Endometrial microvascular endothelial cells (primary cell): Measurements from ENCODE around the gene SLC25A22. TPM values are rescaled to one million over a fixed set of nuclear protein-coding genes. Genes with fewer than 3 reads are reported as not detected.

Source experiments
- in situ Hi-C: cut with HindIII; loops from 2 replicates; pipeline ENCODE4 v1.10.0; 2017; ENCODE audit warnings: low sequenced_read_pairs, low pct_unique_long_range_greater_than_20kb; ENCODE audit errors: inconsistent ontology term
- total RNA-seq: library from RNA; depleted of rRNA; stranded (reverse); fragments of >200 nt; gene quantifications from one replicate; pipeline ENCODE4 v1.2.3, GENCODE V29; 2015; ENCODE audit errors: inconsistent ontology term

SLC25A22 gene
- total RNA-seq, 1 donor from 2014 or later: 44.4 TPM

DNA sequence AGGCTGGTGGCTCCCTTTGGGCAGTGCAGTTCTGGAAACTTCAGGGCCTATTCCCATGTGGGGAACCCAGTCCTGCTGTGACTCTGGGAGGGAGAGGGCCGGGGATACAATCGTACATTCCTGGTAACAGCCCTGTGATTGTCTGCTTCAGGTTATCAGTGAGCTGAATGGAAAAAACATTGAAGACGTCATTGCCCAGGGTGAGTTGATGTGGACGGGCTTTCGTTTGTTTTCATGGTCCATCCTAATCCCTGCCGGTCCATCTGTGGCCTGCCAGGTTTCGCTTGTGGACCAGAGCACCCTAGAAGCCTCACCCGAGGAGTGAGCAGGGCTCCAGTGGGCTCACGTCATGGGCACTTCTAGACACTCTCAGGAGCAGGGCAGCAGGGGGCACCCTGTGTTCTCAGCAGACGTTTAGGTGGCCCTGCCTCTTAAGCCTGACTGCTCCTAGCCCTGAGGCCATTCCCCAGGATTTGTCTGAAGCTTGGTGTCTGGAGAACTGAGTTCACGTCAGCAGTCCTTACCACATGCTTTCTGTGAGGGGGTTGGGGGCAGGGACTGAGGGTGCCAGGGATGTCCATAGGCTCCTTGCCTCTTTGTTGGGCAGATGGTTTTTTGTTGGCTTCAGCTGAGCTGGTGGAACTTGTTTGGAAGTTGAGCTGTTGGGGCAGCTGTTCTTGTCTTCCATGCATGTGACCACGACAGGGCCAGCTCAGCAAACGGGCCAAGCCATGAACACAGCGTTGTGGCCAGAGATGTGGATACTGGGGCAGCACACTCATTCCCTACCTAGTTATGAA, 13.6 kb upstream of the SLC25A22 start:
- in situ Hi-C loops: no loop called here

DNA sequence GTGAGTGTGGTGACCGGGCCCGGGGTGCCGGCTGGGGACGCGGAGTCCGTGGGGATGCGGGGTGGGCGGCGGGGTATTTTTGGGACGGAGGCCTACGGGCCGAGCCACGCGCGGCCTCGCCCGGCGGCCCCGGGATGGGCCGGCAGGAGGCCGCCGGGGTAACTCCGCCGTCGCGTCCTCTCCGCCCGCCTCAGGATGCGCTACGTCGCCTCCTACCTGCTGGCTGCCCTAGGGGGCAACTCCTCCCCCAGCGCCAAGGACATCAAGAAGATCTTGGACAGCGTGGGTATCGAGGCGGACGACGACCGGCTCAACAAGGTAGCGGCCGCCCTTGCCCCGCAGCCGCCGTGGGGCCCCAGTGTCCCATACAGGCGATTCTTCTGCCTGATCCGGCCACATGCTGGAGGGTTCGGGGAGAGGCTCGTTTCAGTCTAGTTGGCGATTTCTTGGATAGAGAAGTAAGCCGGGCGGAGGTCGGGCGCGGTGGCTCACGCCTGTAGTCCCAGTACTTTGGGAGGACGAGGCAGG, 12.0 kb upstream of the SLC25A22 start:
- in situ Hi-C loops: no loop called here

DNA sequence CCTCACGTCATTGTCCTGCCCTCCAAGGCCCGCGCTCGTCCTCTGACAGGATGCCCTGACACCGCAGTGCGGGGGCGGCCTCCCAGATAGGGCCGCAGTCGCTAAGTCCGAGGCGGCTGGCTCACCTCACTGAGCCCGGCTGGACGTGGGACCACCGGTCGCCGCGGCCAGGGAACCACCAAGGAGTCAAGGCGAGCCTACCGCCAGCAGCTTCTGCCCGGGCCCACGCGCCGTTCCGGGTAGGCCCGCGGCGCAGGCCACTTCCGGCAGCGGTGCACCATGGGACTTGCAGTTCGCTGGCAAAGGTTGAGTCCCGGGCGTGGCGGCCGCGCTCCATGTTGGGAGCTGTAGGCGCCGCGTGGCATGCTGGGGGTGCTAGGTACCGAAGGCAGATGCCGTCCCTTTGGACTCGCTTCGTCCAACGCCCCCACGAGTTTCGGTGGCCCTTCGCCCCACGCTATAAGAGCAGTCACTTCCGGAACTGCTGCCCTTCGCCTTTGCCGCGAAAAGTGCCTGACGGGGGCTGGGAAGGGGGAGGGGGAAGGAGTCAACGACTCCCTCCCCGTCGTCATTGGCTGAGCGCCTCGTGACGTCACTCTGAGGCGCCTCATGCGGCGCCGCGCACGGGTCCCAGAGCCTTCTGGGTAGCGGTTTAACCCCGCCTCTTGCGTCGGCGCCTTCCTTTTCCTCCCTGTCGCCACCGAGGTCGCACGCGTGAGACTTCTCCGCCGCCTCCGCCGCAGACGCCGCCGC, 11.4 kb upstream of the SLC25A22 start, which contains the start of gene RPLP2:
RPLP2 (plus strand) TSS at position 681 of the 753 bp plus-strand sequence. CDS start 268 bp downstream, outside the sequence.
- in situ Hi-C loops: no loop called here

DNA sequence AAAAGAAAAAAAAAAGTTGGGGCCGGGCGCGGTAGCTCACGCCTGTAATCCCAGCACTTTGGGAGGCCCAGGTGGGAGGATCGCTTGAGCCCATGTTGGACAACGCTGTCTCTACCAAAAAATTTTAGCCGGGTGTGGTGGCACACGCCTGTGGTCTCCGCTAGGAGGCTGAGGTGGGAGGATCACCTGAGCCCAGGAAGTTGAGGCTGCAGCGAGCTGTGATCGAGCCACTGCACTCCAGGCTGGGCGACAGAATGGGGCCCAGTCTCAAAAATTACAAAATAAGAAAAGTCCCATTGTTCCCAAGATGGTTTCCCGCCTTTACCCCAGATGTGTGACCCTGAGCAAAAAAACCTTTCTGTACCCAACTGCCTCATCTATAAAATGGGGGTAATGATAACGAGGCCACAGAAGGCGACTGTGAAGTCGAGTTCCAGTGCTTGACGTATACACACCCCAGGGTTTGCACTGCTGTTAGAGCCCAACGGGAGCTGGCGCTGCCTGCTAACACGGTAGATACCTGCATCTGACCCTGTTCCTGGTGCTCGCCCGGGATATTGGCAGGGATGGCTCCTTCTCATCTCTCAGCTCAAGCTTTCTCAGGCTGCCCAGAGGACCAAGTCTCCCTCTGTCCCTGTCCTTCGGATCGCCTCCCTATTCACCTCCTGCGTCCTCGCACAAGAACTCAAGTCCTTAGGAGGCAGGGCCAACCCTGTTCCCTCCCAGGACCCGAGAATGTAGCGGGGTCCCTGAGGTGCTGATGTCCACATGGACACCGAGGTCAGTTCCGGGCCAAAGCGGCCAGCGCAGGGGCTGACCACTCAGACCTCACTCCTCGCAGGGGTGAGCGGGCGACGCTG, 10.6 kb upstream of the SLC25A22 start:
- in situ Hi-C loops: no loop called here

GRCh38 chr11:804599-804964, 6.5 kb upstream of the SLC25A22 start:
- in situ Hi-C loops: no loop called here

- in situ Hi-C loops: no loop called here
These were observed 5.9 kb upstream of the SLC25A22 start for GRCh38 chr11:803770-804598.

DNA sequence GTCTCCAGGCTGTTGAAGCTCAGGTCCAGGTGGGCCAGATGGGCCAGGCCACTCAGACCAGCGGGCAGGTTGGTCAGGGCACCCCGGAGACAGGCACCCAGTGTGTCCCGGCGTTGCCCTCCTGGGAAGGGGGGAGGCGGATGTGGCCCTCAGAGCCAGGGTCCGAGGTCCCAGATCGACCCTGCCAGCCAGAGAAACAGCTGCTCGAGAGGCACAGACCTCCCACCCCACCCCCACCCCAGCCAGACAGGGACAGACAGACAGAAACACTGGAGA, 5.3 kb upstream of the SLC25A22 start:
- in situ Hi-C loops: no loop called here

GRCh38 chr11:802693-803466, 4.8 kb upstream of the SLC25A22 start:
- in situ Hi-C loops: no loop called here

DNA sequence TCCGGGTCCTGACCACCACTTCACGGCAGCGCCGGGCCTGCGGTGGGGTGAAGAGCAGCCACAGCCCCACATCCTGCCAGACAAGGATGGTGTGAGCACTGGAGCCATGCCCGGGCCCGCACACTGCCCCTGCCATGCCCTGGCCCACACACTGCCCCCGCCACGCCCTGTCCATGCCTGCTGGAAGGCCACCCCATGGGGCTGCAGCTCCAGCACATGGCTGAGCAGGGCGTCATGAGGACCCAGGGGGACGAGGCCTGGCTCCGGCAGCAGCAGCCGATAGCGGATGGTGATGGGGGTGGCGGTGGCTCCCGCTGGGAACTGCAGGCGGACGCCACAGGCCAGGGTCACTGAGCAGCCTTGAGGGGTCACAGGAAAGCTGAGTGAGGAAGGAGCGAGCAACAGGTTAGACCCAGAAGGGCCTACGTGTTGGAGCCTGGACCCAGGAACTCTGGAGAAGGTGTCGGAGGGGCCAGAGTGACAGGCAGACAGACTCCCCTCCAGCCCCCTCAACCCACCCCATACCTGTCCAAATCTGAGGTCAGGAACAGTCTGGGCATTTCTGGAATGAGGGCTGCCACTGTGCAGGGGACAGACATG, 4.0 kb upstream of the SLC25A22 start:
- in situ Hi-C loops: no loop called here

DNA sequence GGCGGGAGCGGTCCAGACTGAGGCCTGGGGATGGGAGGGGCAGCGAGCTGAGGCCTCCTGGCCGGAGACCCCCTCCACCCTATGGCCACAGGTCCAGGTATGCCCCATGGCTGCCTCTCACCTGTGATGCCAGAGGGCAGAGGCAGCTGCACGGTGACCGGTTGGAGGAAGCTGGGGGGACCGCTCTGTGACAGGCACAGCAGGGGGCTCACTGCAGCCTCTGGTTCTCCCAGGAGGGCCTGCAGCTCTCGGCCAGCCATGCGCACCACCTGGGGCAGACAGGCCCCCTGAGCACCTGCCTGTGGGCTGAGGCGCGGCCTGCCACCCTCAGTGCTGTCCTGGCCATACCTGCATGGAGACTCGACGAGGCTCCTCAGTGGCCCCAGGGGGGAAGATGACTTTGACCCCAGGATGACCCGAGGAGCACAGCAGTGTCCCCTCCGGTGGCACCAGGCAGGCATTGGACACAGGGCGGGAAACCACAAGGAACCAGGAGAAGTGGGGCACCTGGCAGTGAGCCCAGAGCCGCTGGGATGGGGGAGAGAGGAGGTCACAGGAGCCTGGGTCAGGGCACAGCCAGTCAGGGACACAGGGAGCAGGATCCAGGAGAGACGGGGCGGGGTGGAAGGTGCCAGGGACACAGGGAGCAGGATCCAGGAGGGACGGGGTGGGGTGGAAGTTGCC, 3.2 kb upstream of the SLC25A22 start:
- in situ Hi-C loops: no loop called here

- in situ Hi-C loops: no loop called here
These were observed 2.4 kb upstream of the SLC25A22 start for GRCh38 chr11:800473-800872.

DNA sequence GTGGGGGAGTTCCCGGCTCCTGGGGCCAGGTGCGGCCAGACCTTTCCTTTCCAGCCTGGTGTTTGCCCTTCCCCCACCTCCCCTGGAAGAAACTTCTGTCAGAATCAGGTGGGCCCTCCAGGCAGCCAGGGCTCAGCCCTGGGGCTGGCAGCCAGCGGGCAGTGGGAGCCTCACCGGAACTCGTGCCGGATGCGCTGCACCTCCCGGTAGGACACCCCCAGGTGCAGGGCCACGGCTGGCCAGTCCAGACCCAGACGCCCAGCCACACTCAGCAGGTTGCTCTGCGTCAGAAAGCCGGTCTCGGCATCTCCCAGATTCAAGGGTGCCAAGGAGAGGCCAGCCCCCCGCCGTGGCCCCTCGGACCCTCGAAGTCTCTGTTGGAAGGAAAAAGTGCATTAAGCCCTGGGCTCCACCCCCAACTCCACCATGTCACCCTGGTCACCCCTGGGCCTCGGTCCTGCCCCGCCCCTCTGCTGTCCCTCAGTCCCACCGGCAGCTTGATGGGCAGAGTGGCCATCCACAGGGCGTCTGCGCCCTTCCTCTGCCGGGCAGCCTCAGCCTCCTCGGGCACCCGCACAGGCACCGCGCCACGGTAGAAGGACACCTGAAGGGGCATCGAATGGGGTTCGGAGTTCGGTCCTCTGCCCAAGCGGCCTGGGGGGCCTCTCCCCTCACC, 1.7 kb upstream of the SLC25A22 start:
- in situ Hi-C loops: no loop called here

GRCh38 chr11:797296-798092, 587 bp downstream of the SLC25A22 start:
- in situ Hi-C loops: no loop called here

DNA sequence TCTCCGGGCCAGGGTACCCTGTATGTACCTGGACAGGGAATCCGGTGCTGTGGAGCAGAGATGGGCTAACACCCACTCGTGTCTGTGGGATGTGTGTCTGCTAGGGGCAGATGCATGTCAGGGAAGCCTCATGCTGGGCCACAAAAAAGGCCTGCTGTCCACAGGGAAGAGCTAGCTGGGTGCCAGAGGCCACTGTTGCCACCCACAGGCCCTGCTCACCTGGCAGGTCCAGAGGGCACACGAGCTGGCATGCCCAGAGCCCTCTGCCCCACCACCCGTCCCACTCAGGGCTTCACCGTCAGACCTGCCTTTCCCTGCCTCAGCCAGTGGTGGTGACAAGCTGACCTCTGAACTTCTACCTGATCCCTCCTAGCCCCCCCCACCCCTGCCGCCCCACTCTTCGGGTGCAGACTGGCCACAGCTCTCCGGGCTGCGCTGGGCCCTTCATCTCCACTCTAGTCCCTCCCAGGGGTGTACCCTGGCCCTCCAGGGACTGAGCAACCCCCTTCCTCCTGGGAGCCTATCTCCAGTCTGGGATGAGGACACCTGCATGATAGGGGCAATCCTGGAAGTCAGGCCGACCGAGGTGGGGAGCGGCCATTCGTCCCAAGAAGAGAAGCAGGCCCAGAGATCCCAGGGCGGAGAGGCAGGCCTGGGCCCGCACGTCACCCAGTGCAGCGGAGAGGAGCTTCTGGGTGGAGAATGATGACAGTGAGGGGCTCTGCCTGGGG, 1.4 kb downstream of the SLC25A22 start:
- in situ Hi-C loops: no loop called here
